Retina (tissue), 1 donor: ENCODE data around the gene FRMD4A.
"Not testable (repeated sequence)": the region's sequence is repeated elsewhere in the genome, so short reads cannot be mapped to it uniquely, and the experiment has no call there.

Experiments
- DNase-seq: peaks from one replicate; pipeline ENCODE4 v3.0.0-alpha.2; 2016

Gene FRMD4A

GRCh38 chr10:14238659-14239058 is 92.1 kb downstream of the FRMD4A start:
- not testable (repeated sequence) for DNase-seq

- DNase-seq, result no peak
Observed at GRCh38 chr10:14236341-14236740, 94.4 kb downstream of the FRMD4A start.

GRCh38 chr10:14235566-14236195 is 95.0 kb downstream of the FRMD4A start:
- no peak for DNase-seq

- no peak for DNase-seq
Observed at GRCh38 chr10:14233566-14233965, 97.2 kb downstream of the FRMD4A start.

- DNase-seq, result not testable (repeated sequence)
Observed at GRCh38 chr10:14228798-14229197, 101.9 kb downstream of the FRMD4A start.

- no peak for DNase-seq
Observed at GRCh38 chr10:14225379-14225778, 105.3 kb downstream of the FRMD4A start.

- no peak for DNase-seq
Observed at GRCh38 chr10:14220026-14220425, 110.7 kb downstream of the FRMD4A start.

GRCh38 chr10:14219411-14219810 is 111.3 kb downstream of the FRMD4A start:
- no peak for DNase-seq

- DNase-seq, result no peak
Observed at GRCh38 chr10:14215641-14216040, 115.1 kb downstream of the FRMD4A start.

- DNase-seq, result not testable (repeated sequence)
Observed at GRCh38 chr10:14213703-14214102, 117.0 kb downstream of the FRMD4A start.

GRCh38 chr10:14211610-14212009 is 119.1 kb downstream of the FRMD4A start:
- DNase-seq, result no peak

GRCh38 chr10:14208231-14208630 is 122.5 kb downstream of the FRMD4A start:
- DNase-seq, result no peak

GRCh38 chr10:14205233-14205632 is 125.5 kb downstream of the FRMD4A start:
- no peak for DNase-seq

- DNase-seq, result no peak
Observed at GRCh38 chr10:14200698-14201544, 129.8 kb downstream of the FRMD4A start.

- not testable (repeated sequence) for DNase-seq
Observed at GRCh38 chr10:14199098-14199497, 131.6 kb downstream of the FRMD4A start.

GRCh38 chr10:14198078-14198477 is 132.6 kb downstream of the FRMD4A start:
- no peak for DNase-seq

- DNase-seq, result no peak
Observed at GRCh38 chr10:14196113-14196512, 134.6 kb downstream of the FRMD4A start.

GRCh38 chr10:14195433-14195832 is 135.3 kb downstream of the FRMD4A start:
- DNase-seq, result no peak

- DNase-seq, result no peak
Observed at GRCh38 chr10:14192746-14193145, 138.0 kb downstream of the FRMD4A start.

- no peak for DNase-seq
Observed at GRCh38 chr10:14191871-14192270, 138.9 kb downstream of the FRMD4A start.

- DNase-seq, result no peak
Observed at GRCh38 chr10:14191407-14191806, 139.3 kb downstream of the FRMD4A start.

- DNase-seq, result no peak
Observed at GRCh38 chr10:14190702-14191101, 140.0 kb downstream of the FRMD4A start.

- DNase-seq, result no peak
Observed at GRCh38 chr10:14186245-14186644, 144.5 kb downstream of the FRMD4A start.

- DNase-seq, result no peak
Observed at GRCh38 chr10:14185316-14186045, 145.2 kb downstream of the FRMD4A start.
